Panc1 (cell line): ENCODE measurements around the gene TPSG1.

Experiments
- TCF7L2 ChIP-seq: IDR thresholded peaks from 2 replicates; pipeline ENCODE4 v1.6.1; 2011; ENCODE audit warnings: mild to moderate bottlenecking, low read depth, low read length, inconsistent platforms
- TF ChIP-seq, protein P1 (sequence below): fragments of 450-650 bp; IDR thresholded peaks from 2 replicates; pipeline ENCODE4 v1.5.1; 2017; ENCODE audit warnings: mild to moderate bottlenecking
- TF ChIP-seq, protein P2 (sequence below), 2 experiments: IDR thresholded peaks; 2 replicates each; pipeline ENCODE4 v1.6.1; 2011 to 2012; ENCODE audit warnings: low read depth in 2 of 2, control low read depth in 1 of 2, low read length in 1 of 2, mild to moderate bottlenecking in 1 of 2, moderate library complexity in 1 of 2; ENCODE audit not compliant: insufficient read depth in 1 of 2

DNA sequence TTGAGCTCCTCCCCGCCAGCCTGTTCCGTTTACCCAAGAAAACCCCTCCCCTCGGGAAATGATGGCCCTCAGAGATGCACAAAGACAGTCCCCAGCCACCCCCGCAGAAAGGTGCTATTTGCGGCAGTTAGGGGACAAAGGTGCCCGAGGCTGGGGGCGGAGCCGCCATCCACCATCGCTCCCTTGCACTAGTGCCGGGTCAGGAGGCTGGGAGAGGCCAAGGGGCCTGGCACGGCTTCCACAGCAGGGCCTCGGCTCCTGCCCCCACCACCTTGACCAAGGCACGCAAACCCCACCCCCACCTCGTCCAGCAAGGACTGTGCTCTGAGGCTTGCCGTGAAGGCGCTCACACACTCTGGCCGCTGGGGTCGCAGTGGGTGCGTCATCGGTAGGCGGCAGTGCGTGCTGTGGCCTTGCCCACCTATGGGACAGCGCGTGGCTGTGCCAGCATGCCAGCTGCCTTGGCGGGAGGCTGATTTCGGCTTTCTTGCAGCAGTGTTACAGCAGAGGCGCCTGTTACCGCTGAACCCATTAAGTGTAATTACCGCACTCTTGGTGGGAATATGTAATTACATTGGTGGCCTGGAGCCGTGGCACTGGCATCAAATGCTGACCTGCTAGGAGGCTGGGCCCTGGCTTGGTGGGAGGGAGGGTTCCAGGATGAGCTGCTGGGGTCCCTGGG, 31.8 kb downstream of the TPSG1 start:
- TF ChIP-seq, protein P1, sequence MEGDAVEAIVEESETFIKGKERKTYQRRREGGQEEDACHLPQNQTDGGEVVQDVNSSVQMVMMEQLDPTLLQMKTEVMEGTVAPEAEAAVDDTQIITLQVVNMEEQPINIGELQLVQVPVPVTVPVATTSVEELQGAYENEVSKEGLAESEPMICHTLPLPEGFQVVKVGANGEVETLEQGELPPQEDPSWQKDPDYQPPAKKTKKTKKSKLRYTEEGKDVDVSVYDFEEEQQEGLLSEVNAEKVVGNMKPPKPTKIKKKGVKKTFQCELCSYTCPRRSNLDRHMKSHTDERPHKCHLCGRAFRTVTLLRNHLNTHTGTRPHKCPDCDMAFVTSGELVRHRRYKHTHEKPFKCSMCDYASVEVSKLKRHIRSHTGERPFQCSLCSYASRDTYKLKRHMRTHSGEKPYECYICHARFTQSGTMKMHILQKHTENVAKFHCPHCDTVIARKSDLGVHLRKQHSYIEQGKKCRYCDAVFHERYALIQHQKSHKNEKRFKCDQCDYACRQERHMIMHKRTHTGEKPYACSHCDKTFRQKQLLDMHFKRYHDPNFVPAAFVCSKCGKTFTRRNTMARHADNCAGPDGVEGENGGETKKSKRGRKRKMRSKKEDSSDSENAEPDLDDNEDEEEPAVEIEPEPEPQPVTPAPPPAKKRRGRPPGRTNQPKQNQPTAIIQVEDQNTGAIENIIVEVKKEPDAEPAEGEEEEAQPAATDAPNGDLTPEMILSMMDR, result peak; percentile 18; the same call in 1 of the 2 replicates
- TF ChIP-seq, protein P2, sequence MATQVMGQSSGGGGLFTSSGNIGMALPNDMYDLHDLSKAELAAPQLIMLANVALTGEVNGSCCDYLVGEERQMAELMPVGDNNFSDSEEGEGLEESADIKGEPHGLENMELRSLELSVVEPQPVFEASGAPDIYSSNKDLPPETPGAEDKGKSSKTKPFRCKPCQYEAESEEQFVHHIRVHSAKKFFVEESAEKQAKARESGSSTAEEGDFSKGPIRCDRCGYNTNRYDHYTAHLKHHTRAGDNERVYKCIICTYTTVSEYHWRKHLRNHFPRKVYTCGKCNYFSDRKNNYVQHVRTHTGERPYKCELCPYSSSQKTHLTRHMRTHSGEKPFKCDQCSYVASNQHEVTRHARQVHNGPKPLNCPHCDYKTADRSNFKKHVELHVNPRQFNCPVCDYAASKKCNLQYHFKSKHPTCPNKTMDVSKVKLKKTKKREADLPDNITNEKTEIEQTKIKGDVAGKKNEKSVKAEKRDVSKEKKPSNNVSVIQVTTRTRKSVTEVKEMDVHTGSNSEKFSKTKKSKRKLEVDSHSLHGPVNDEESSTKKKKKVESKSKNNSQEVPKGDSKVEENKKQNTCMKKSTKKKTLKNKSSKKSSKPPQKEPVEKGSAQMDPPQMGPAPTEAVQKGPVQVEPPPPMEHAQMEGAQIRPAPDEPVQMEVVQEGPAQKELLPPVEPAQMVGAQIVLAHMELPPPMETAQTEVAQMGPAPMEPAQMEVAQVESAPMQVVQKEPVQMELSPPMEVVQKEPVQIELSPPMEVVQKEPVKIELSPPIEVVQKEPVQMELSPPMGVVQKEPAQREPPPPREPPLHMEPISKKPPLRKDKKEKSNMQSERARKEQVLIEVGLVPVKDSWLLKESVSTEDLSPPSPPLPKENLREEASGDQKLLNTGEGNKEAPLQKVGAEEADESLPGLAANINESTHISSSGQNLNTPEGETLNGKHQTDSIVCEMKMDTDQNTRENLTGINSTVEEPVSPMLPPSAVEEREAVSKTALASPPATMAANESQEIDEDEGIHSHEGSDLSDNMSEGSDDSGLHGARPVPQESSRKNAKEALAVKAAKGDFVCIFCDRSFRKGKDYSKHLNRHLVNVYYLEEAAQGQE (IDR thresholded peaks at IDR 0.05; ENCODE audit: insufficient read depth in 1 of 2, low read depth in 2 of 2, low read length in 1 of 2), result no peak
- TF ChIP-seq TCF7L2, result no peak
